Measurements from ENCODE around the gene SGPP2. TPM values are rescaled to one million over a fixed set of nuclear protein-coding genes. Genes with fewer than 3 reads are reported as not detected.

Gene SGPP2
- total RNA-seq, 5 donors from 2014 or later (not counting 1 experiment from before 2014, with no cell fraction given) = 2.2 to 4.0 (median 3.3) TPM

- Histone ChIP-seq H3K36me3 (ENCODE audit: control insufficient read depth in 2 of 2, extremely low read depth in 1 of 2, insufficient read depth in 1 of 2, low read length in 1 of 2) (no peaks in the 10 kb centered on the region), H3K27ac (ENCODE audit: low read length) (no peak overlapping the region), H3K9me3 (no peaks in the 10 kb centered on the region), H3K4me1 (ENCODE audit: control insufficient read depth in 1 of 2, extremely low read depth in 1 of 2, insufficient read depth in 2 of 2, low read length in 2 of 2) (no peaks in the 10 kb centered on the region), H3K4me3 (ENCODE audit: control insufficient read depth in 1 of 2, extremely low read depth in 1 of 2, low read length in 1 of 2) (no peak overlapping the region), H3K27me3 (replicated peaks in 1 of 2; ENCODE audit: control insufficient read depth in 2 of 2, extremely low read depth in 1 of 2, insufficient read depth in 2 of 2, low read length in 1 of 2) (peaks cover 0 to 12% of the 10 kb centered on the region in 2 experiments)
- WGBS (ENCODE audit: insufficient coverage) = 100% methylated on average over 2 of the region's 6 CpGs
- Mint-ChIP-seq H3K4me1 (no peaks in the 10 kb centered on the region), H3K27ac (no peak overlapping the region), H3K27me3 (peaks cover 4 to 10% of the 10 kb centered on the region in 2 donors), H3K36me3 (no peaks in the 10 kb centered on the region), H3K9me3 (no peaks in the 10 kb centered on the region), H3K4me3 (no peak overlapping the region)
- DNase-seq = no peak
- POLR2A ChIA-PET = no interaction called here
- ATAC-seq (replicated peaks in 1 of 4) = no peak
- CTCF ChIA-PET = interaction anchor here in 1 of 2 donors (0.6 to 1.0 kb wide), 2 partner anchors 169 to 228 kb away, joined by 3 read pairs; no protein-coding TSS in a partner anchor
Measured at GRCh38 chr2:222545823-222546795, 121.8 kb downstream of the SGPP2 start.

GRCh38 chr2:222547083-222547482, 122.7 kb downstream of the SGPP2 start:
- H3K9me3 Mint-ChIP-seq = no peaks in the 10 kb centered on the region
- peaks cover 4 to 11% of the 10 kb centered on the region in 2 donors for H3K27me3 Mint-ChIP-seq
- CTCF ChIA-PET = no interaction called here
- 87% methylated on average over 2 of the region's 5 CpGs for WGBS (ENCODE audit: insufficient coverage)
- DNase-seq (no peak), ATAC-seq (replicated peaks in 1 of 4) (no peak)
- Histone ChIP-seq H3K4me1 (ENCODE audit: control insufficient read depth in 1 of 2, extremely low read depth in 1 of 2, insufficient read depth in 2 of 2, low read length in 2 of 2) (no peaks in the 10 kb centered on the region), H3K36me3 (ENCODE audit: control insufficient read depth in 2 of 2, extremely low read depth in 1 of 2, insufficient read depth in 1 of 2, low read length in 1 of 2) (no peaks in the 10 kb centered on the region), H3K4me3 (ENCODE audit: control insufficient read depth in 1 of 2, extremely low read depth in 1 of 2, low read length in 1 of 2) (no peak overlapping the region), H3K9me3 (no peaks in the 10 kb centered on the region), H3K27ac (ENCODE audit: low read length) (no peak overlapping the region), H3K27me3 (replicated peaks in 1 of 2; ENCODE audit: control insufficient read depth in 2 of 2, extremely low read depth in 1 of 2, insufficient read depth in 2 of 2, low read length in 1 of 2) (peaks cover 0 to 12% of the 10 kb centered on the region in 2 experiments)
- POLR2A ChIA-PET = no interaction called here
- H3K4me3 Mint-ChIP-seq = no peak overlapping the region
- no peaks in the 10 kb centered on the region for H3K4me1 Mint-ChIP-seq
- H3K27ac Mint-ChIP-seq = no peak overlapping the region
- no peaks in the 10 kb centered on the region for H3K36me3 Mint-ChIP-seq

- CTCF ChIA-PET = no interaction called here
- Mint-ChIP-seq H3K9me3 (no peaks in the 10 kb centered on the region), H3K27ac (no peak overlapping the region), H3K4me3 (no peak overlapping the region), H3K27me3 (peaks cover 6 to 23% of the 10 kb centered on the region in 2 donors), H3K4me1 (no peaks in the 10 kb centered on the region), H3K36me3 (no peaks in the 10 kb centered on the region)
- H3K4me1 ChIP-seq (ENCODE audit: control insufficient read depth in 1 of 2, extremely low read depth in 1 of 2, insufficient read depth in 2 of 2, low read length in 2 of 2) = no peaks in the 10 kb centered on the region
- H3K4me3 ChIP-seq (ENCODE audit: control insufficient read depth in 1 of 2, extremely low read depth in 1 of 2, low read length in 1 of 2) = no peak overlapping the region
- ATAC-seq (replicated peaks in 1 of 4) = no peak
- H3K9me3 ChIP-seq = no peaks in the 10 kb centered on the region
- H3K27ac ChIP-seq (ENCODE audit: low read length) = no peak overlapping the region
- no peaks in the 10 kb centered on the region for H3K36me3 ChIP-seq (ENCODE audit: control insufficient read depth in 2 of 2, extremely low read depth in 1 of 2, insufficient read depth in 1 of 2, low read length in 1 of 2)
- 86% methylated on average over 1 of the region's 3 CpGs for WGBS (ENCODE audit: insufficient coverage)
- POLR2A ChIA-PET = no interaction called here
- no peak for DNase-seq
- H3K27me3 ChIP-seq (replicated peaks in 1 of 2; ENCODE audit: control insufficient read depth in 2 of 2, extremely low read depth in 1 of 2, insufficient read depth in 2 of 2, low read length in 1 of 2) = peaks cover 0 to 12% of the 10 kb centered on the region in 2 experiments
Measured at GRCh38 chr2:222548992-222549391, 124.6 kb downstream of the SGPP2 start.

GRCh38 chr2:222554517-222554916, 130.2 kb downstream of the SGPP2 start:
- H3K36me3 ChIP-seq (ENCODE audit: control insufficient read depth in 2 of 2, extremely low read depth in 1 of 2, insufficient read depth in 1 of 2, low read length in 1 of 2) = no peaks in the 10 kb centered on the region
- H3K27me3 Mint-ChIP-seq = peaks cover 9 to 32% of the 10 kb centered on the region in 2 donors
- H3K4me1 Mint-ChIP-seq = no peaks in the 10 kb centered on the region
- peaks cover 0 to 3% of the 10 kb centered on the region in 2 experiments for H3K27me3 ChIP-seq (replicated peaks in 1 of 2; ENCODE audit: control insufficient read depth in 2 of 2, extremely low read depth in 1 of 2, insufficient read depth in 2 of 2, low read length in 1 of 2)
- H3K4me3 Mint-ChIP-seq = no peak overlapping the region
- no peak overlapping the region for H3K27ac Mint-ChIP-seq
- no peak overlapping the region for H3K4me3 ChIP-seq (ENCODE audit: control insufficient read depth in 1 of 2, extremely low read depth in 1 of 2, low read length in 1 of 2)
- H3K9me3 ChIP-seq = no peaks in the 10 kb centered on the region
- H3K36me3 Mint-ChIP-seq = no peaks in the 10 kb centered on the region
- ChIA-PET CTCF (interaction anchor here in 1 of 2 donors (0.7 kb wide), 1 partner anchor 60 kb away, joined by 3 read pairs; no protein-coding TSS in a partner anchor), POLR2A (no interaction called here)
- WGBS (ENCODE audit: insufficient coverage) = 70% methylated on average over 2 of the region's 7 CpGs
- no peak overlapping the region for H3K27ac ChIP-seq (ENCODE audit: low read length)
- ATAC-seq (replicated peaks in 1 of 4) (no peak), DNase-seq (no peak)
- H3K4me1 ChIP-seq (ENCODE audit: control insufficient read depth in 1 of 2, extremely low read depth in 1 of 2, insufficient read depth in 2 of 2, low read length in 2 of 2) = no peaks in the 10 kb centered on the region
- H3K9me3 Mint-ChIP-seq = no peaks in the 10 kb centered on the region

- no peaks in the 10 kb centered on the region for H3K9me3 ChIP-seq
Measured at GRCh38 chr2:222561151-222561550, 136.8 kb downstream of the SGPP2 start.

GRCh38 chr2:222561817-222562645, 137.7 kb downstream of the SGPP2 start:
- H3K27me3 Mint-ChIP-seq = peaks cover 1 to 2% of the 10 kb centered on the region in 2 donors
- ChIA-PET CTCF (interaction anchor here (0.5 to 2.1 kb wide), 6 partner anchors 9 to 248 kb away, joined by 3 to 20 read pairs (median 6); a partner anchor contains a TSS), POLR2A (no interaction called here)
- no peak overlapping the region for H3K4me3 Mint-ChIP-seq
- Histone ChIP-seq H3K27me3 (replicated peaks in 1 of 2; ENCODE audit: control insufficient read depth in 2 of 2, extremely low read depth in 1 of 2, insufficient read depth in 2 of 2, low read length in 1 of 2) (no peaks in the 10 kb centered on the region), H3K9me3 (no peaks in the 10 kb centered on the region), H3K27ac (ENCODE audit: low read length) (no peak overlapping the region), H3K4me3 (ENCODE audit: control insufficient read depth in 1 of 2, extremely low read depth in 1 of 2, low read length in 1 of 2) (no peak overlapping the region), H3K36me3 (ENCODE audit: control insufficient read depth in 2 of 2, extremely low read depth in 1 of 2, insufficient read depth in 1 of 2, low read length in 1 of 2) (peaks cover 3 to 8% of the 10 kb centered on the region in 2 donors), H3K4me1 (ENCODE audit: control insufficient read depth in 1 of 2, extremely low read depth in 1 of 2, insufficient read depth in 2 of 2, low read length in 2 of 2) (no peaks in the 10 kb centered on the region)
- ATAC-seq (replicated peaks in 1 of 4) = peak in 2 of 4 experiments; percentile 33 to 35
- 70% methylated on average over 2 of the region's 6 CpGs for WGBS (ENCODE audit: insufficient coverage)
- peaks cover 21% of the 10 kb centered on the region for H3K36me3 Mint-ChIP-seq
- no peaks in the 10 kb centered on the region for H3K4me1 Mint-ChIP-seq
- peak in 8 of 35 experiments; percentile 1 to 50 (median 6) for DNase-seq
- H3K27ac Mint-ChIP-seq = no peak overlapping the region
- no peaks in the 10 kb centered on the region for H3K9me3 Mint-ChIP-seq

More at GRCh38 chr2:222561151-222561550, 136.8 kb downstream of the SGPP2 start:
- DNase-seq = no peak
- H3K27ac Mint-ChIP-seq = no peak overlapping the region
- no peak for ATAC-seq (replicated peaks in 1 of 4)
- H3K27me3 Mint-ChIP-seq = peaks cover 3% of the 10 kb centered on the region in 2 donors
- Histone ChIP-seq H3K27me3 (replicated peaks in 1 of 2; ENCODE audit: control insufficient read depth in 2 of 2, extremely low read depth in 1 of 2, insufficient read depth in 2 of 2, low read length in 1 of 2) (no peaks in the 10 kb centered on the region), H3K4me1 (ENCODE audit: control insufficient read depth in 1 of 2, extremely low read depth in 1 of 2, insufficient read depth in 2 of 2, low read length in 2 of 2) (no peaks in the 10 kb centered on the region), H3K4me3 (ENCODE audit: control insufficient read depth in 1 of 2, extremely low read depth in 1 of 2, low read length in 1 of 2) (no peak overlapping the region), H3K36me3 (ENCODE audit: control insufficient read depth in 2 of 2, extremely low read depth in 1 of 2, insufficient read depth in 1 of 2, low read length in 1 of 2) (peaks cover 2 to 3% of the 10 kb centered on the region in 2 donors), H3K27ac (ENCODE audit: low read length) (no peak overlapping the region)
- no peaks in the 10 kb centered on the region for H3K9me3 Mint-ChIP-seq
- no peaks in the 10 kb centered on the region for H3K4me1 Mint-ChIP-seq
- H3K36me3 Mint-ChIP-seq = peaks cover 13% of the 10 kb centered on the region
- CTCF ChIA-PET = interaction anchor here in 1 of 2 donors (0.6 to 2.1 kb wide), 7 partner anchors 10 to 249 kb away, joined by 3 to 20 read pairs (median 4); a partner anchor contains a TSS
- POLR2A ChIA-PET = no interaction called here
- H3K4me3 Mint-ChIP-seq = no peak overlapping the region
- no CpG with 5 or more reads among the region's 4 CpGs for whole genome bisulfite sequencing (ENCODE audit: insufficient coverage)
